Measurements from ENCODE around the gene SHISA7.

DNA sequence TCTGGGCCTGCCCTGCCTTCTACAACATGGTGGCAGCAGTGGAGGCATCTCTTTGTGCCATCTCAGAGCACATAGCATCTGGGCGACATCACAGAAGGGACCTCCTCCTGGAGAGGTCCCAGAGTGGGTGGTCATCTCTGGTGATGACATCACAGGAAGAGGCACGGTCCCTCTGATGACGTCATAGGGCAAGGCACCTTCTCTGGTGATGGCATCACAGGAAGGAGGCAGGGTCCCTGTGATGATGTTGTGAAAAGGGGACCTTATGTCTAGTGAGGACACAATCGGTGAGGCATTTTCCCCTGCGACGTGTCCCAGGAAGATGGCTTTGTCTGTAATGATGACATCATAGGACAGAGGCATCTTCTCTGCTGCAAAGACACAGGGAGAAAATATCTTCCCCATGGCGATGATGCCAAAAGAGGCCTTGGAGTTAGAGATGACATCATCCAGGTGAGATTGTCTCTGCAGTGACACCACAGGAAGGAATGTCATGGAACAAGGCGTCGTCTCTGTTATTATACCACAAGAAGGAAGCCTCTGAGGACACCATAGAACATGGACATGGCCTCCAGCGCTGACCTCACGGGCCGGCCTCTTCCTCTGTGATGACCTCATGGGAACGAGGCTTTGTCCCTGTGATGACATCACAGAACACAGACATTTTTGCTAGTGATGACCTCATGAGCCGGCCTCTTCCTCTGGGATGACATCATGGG, 10.7 kb downstream of the SHISA7 start:
- no peak for TF ChIP-seq CTCF (conservative IDR thresholded peaks at IDR 0.05; ENCODE audit: low read length)
- TF ChIP-seq EZH2phosphoT487 (IDR thresholded peaks at IDR 0.05; ENCODE audit: borderline replicate concordance): no peak
